H9 (cell line): ENCODE data around the gene ZNF747. TPM values are rescaled to one million over a fixed set of nuclear protein-coding genes. Genes with fewer than 3 reads are reported as not detected.

Source experiments
- DNase-seq: peaks from one replicate; pipeline ENCODE4 v3.0.0-alpha.2; 2017
- H2AFZ ChIP-seq: one replicate; pipeline ENCODE4 v1.6.1; 2013; ENCODE audit warnings: mild to moderate bottlenecking, low read length, control low read depth, moderate library complexity
- H2AK5ac ChIP-seq: 2 replicates; pipeline ENCODE4 v1.6.1; 2013; ENCODE audit warnings: low read length, control low read depth, mixed read lengths; ENCODE audit not compliant: insufficient read length
- H2BK120ac ChIP-seq: one replicate; pipeline ENCODE4 v1.6.1; 2013; ENCODE audit warnings: low read depth, mild to moderate bottlenecking, low read length, control low read depth, inconsistent platforms; ENCODE audit not compliant: poor library complexity, severe bottlenecking
- H2BK12ac ChIP-seq: 2 replicates; pipeline ENCODE4 v1.6.1; 2013; ENCODE audit warnings: low read length, control low read depth, mixed read lengths, low read depth; ENCODE audit not compliant: insufficient read length
- H2BK15ac ChIP-seq: 2 replicates; pipeline ENCODE4 v1.6.1; 2013; ENCODE audit warnings: low read depth, low read length, control low read depth
- H2BK20ac ChIP-seq: one replicate; pipeline ENCODE4 v1.6.1; 2013; ENCODE audit warnings: low read depth, mild to moderate bottlenecking, low read length, control low read depth, inconsistent platforms; ENCODE audit not compliant: poor library complexity, severe bottlenecking
- H2BK5ac ChIP-seq: 2 replicates; pipeline ENCODE4 v1.6.1; 2013; ENCODE audit warnings: low read length, control low read depth, mixed read lengths; ENCODE audit not compliant: insufficient read length
- H3K14ac ChIP-seq: 2 replicates; pipeline ENCODE4 v1.6.1; 2013; ENCODE audit warnings: low read length, control low read depth; ENCODE audit not compliant: insufficient read depth
- H3K18ac ChIP-seq: 2 replicates; pipeline ENCODE4 v1.6.1; 2013; ENCODE audit warnings: low read depth, mild to moderate bottlenecking, mixed read lengths, low read length, control low read depth; ENCODE audit not compliant: insufficient read length
- H3K23ac ChIP-seq: 2 replicates; pipeline ENCODE4 v1.6.1; 2013; ENCODE audit warnings: low read length, control low read depth, mixed read lengths, low read depth; ENCODE audit not compliant: insufficient read length
- H3K23me2 ChIP-seq: 2 replicates; pipeline ENCODE4 v1.6.1; 2013; ENCODE audit warnings: low read depth, mild to moderate bottlenecking, mixed read lengths, low read length, control low read depth; ENCODE audit not compliant: insufficient read length, poor library complexity, severe bottlenecking
- H3K27ac ChIP-seq: 2 replicates; pipeline ENCODE4 v1.5.1; 2013; ENCODE audit warnings: low read length, control low read depth, mixed read lengths, low read depth; ENCODE audit not compliant: insufficient read length
- H3K27me3 ChIP-seq: 2 replicates; pipeline ENCODE4 v1.6.1; 2013; ENCODE audit warnings: low read length, control low read depth, inconsistent platforms; ENCODE audit not compliant: insufficient read depth
- H3K4ac ChIP-seq: 2 replicates; pipeline ENCODE4 v1.6.1; 2013; ENCODE audit warnings: low read depth, mild to moderate bottlenecking, control low read depth, inconsistent platforms, low read length, moderate library complexity
- H3K4me1 ChIP-seq: 2 replicates; pipeline ENCODE4 v1.6.1; 2013; ENCODE audit warnings: low read length, control low read depth, inconsistent platforms; ENCODE audit not compliant: insufficient read depth
- H3K4me2 ChIP-seq: 2 replicates; pipeline ENCODE4 v1.6.1; 2013; ENCODE audit warnings: low read length, control low read depth, mixed read lengths; ENCODE audit not compliant: insufficient read length, insufficient read depth
- H3K56ac ChIP-seq: 2 replicates; pipeline ENCODE4 v1.6.1; 2013; ENCODE audit warnings: low read depth, mild to moderate bottlenecking, mixed read lengths, low read length, control low read depth; ENCODE audit not compliant: insufficient read length
- H3K79me1 ChIP-seq: 2 replicates; pipeline ENCODE4 v1.6.1; 2013; ENCODE audit warnings: low read depth, mild to moderate bottlenecking, moderate library complexity, low read length, control low read depth, inconsistent platforms; ENCODE audit not compliant: insufficient read depth, poor library complexity, severe bottlenecking
- H3K79me2 ChIP-seq: 2 replicates; pipeline ENCODE4 v1.6.1; 2013; ENCODE audit warnings: low read length, control low read depth, inconsistent platforms; ENCODE audit not compliant: insufficient read depth
- H3K9ac ChIP-seq: 2 replicates; pipeline ENCODE4 v1.6.1; 2013; ENCODE audit warnings: low read length, control low read depth, mixed read lengths; ENCODE audit not compliant: insufficient read length; ENCODE audit errors: extremely low read depth
- H3K9me3 ChIP-seq: one replicate; pipeline ENCODE4 v1.6.1; 2013; ENCODE audit warnings: low read depth, low read length, inconsistent platforms; ENCODE audit not compliant: control insufficient read depth
- H3T11ph ChIP-seq: one replicate; pipeline ENCODE4 v1.6.1; 2013; ENCODE audit warnings: mild to moderate bottlenecking, low read length, control low read depth, inconsistent platforms
- H4K20me1 ChIP-seq: one replicate; pipeline ENCODE4 v1.6.1; 2013; ENCODE audit not compliant: control insufficient read depth, insufficient read length, insufficient read depth
- H4K5ac ChIP-seq: 2 replicates; pipeline ENCODE4 v1.6.1; 2013; ENCODE audit warnings: low read depth, mild to moderate bottlenecking, mixed read lengths, low read length, control low read depth; ENCODE audit not compliant: insufficient read length
- H4K8ac ChIP-seq: replicated peaks from 2 replicates; pipeline ENCODE4 v1.6.1; 2013; ENCODE audit warnings: low read length, control low read depth, mixed read lengths, low read depth; ENCODE audit not compliant: insufficient read length
- H4K91ac ChIP-seq: 2 replicates; pipeline ENCODE4 v1.6.1; 2013; ENCODE audit warnings: low read depth, mild to moderate bottlenecking, moderate library complexity, mixed read lengths, low read length, control low read depth; ENCODE audit not compliant: insufficient read length
- H3K27ac Mint-ChIP-seq, 3 experiments: 2 replicates in 2 of 3; 3 replicates in 1 of 3; pipeline ENCODE4 v1.8.0; 2020 to 2021; ENCODE audit warnings: mixed read lengths in 3 of 3, mild to moderate bottlenecking in 1 of 3, moderate library complexity in 1 of 3
- H3K27me3 Mint-ChIP-seq: 2 replicates; pipeline ENCODE4 v1.8.0; 2021; ENCODE audit warnings: low read depth, mild to moderate bottlenecking, moderate library complexity, mixed read lengths
- H3K36me3 Mint-ChIP-seq, 3 experiments: 2 replicates in 2 of 3; 3 replicates in 1 of 3; pipeline ENCODE4 v1.8.0; 2020 to 2021; ENCODE audit warnings: low read depth in 3 of 3, mixed read lengths in 3 of 3; ENCODE audit not compliant: insufficient read depth in 1 of 3
- H3K4me1 Mint-ChIP-seq, 2 experiments: 2 replicates each; pipeline ENCODE4 v1.8.0; 2020; ENCODE audit warnings: mixed read lengths in 2 of 2
- H3K4me3 Mint-ChIP-seq, 2 experiments: 2 replicates in 1 of 2; 3 replicates in 1 of 2; pipeline ENCODE4 v1.8.0; 2020 to 2021; ENCODE audit warnings: mild to moderate bottlenecking in 2 of 2, mixed read lengths in 2 of 2, moderate library complexity in 1 of 2
- H3K9me3 Mint-ChIP-seq, 2 experiments: 2 replicates in 1 of 2; 3 replicates in 1 of 2; pipeline ENCODE4 v1.8.0; 2020; ENCODE audit warnings: mild to moderate bottlenecking in 2 of 2, mixed read lengths in 2 of 2, moderate library complexity in 1 of 2
- WGBS: extraction: QIAGEN DNeasy Blood & Tissue Kit; methylation state at CpG from one replicate; pipeline ENCODE4 v1.1.7; 2013; ENCODE audit warnings: missing lambda C conversion rate, low lambda C conversion rate, mixed read lengths; ENCODE audit not compliant: insufficient read length; ENCODE audit errors: extremely low coverage; 5-methylcytosine and 5-hydroxymethylcytosine counted together
- total RNA-seq: library from RNA; stranded (reverse); gene quantifications from 2 replicates; pipeline ENCODE4 v1.2.1, GENCODE V29; 2021
- TF ChIP-seq, protein P1 (sequence below): fragments of 200-600 bp; sonication (generic); conservative IDR thresholded peaks from 3 replicates; pipeline ENCODE4 v1.8.0; 2021; ENCODE audit warnings: antibody characterized with exemption, mild to moderate bottlenecking

The ZNF747 gene
- total RNA-seq, 1 experiment from 2014 or later, result 18.4 TPM

- Mint-ChIP-seq H3K27ac (peak overlapping the region; percentile 1 to 82 (median 16); a peak in 3 of 7 replicates), H3K4me1 (peaks cover 18 to 33% of the 10 kb centered on the region in 2 experiments)
- no CpG with 5 or more reads among the region's 8 CpGs for WGBS
Observed at GRCh38 chr16:30546115-30546514, 11.5 kb upstream of the ZNF747 start.

More at GRCh38 chr16:30546115-30546514, 11.5 kb upstream of the ZNF747 start:
- no peak overlapping the region for H2BK12ac ChIP-seq
- no peak overlapping the region for H2BK5ac ChIP-seq
- no peak overlapping the region for H4K91ac ChIP-seq
- peaks cover 2 to 8% (median 5%) of the 10 kb centered on the region in 3 experiments; a peak in 4 of 7 replicates for H3K36me3 Mint-ChIP-seq
- no peaks in the 10 kb centered on the region for H3K79me2 ChIP-seq
- DNase-seq, result no peak
- H3K9me3 Mint-ChIP-seq, result peaks cover 0 to 10% of the 10 kb centered on the region in 2 experiments; a peak in 1 of 5 replicates
- H2AK5ac ChIP-seq, result no peak overlapping the region
- H3K27me3 ChIP-seq, result no peaks in the 10 kb centered on the region
- H3K4me1 ChIP-seq, result peaks cover 6% of the 10 kb centered on the region; the same call in 1 of the 2 replicates
- H3K79me1 ChIP-seq, result no peaks in the 10 kb centered on the region
- H2AFZ ChIP-seq, result no peak overlapping the region
- peak overlapping the region in 1 of 2 experiments; percentile 24; a peak in 2 of 5 replicates for H3K4me3 Mint-ChIP-seq
- no peak overlapping the region for H2BK120ac ChIP-seq
- TF ChIP-seq, protein P1, sequence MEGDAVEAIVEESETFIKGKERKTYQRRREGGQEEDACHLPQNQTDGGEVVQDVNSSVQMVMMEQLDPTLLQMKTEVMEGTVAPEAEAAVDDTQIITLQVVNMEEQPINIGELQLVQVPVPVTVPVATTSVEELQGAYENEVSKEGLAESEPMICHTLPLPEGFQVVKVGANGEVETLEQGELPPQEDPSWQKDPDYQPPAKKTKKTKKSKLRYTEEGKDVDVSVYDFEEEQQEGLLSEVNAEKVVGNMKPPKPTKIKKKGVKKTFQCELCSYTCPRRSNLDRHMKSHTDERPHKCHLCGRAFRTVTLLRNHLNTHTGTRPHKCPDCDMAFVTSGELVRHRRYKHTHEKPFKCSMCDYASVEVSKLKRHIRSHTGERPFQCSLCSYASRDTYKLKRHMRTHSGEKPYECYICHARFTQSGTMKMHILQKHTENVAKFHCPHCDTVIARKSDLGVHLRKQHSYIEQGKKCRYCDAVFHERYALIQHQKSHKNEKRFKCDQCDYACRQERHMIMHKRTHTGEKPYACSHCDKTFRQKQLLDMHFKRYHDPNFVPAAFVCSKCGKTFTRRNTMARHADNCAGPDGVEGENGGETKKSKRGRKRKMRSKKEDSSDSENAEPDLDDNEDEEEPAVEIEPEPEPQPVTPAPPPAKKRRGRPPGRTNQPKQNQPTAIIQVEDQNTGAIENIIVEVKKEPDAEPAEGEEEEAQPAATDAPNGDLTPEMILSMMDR, result no peak
- H4K5ac ChIP-seq, result no peak overlapping the region
- no peak overlapping the region for H4K8ac ChIP-seq
- H3K27me3 Mint-ChIP-seq, result peaks cover 4% of the 10 kb centered on the region; the same call in 1 of the 2 replicates
- no peak overlapping the region for H2BK20ac ChIP-seq
- no peaks in the 10 kb centered on the region for H3K23me2 ChIP-seq
- H3T11ph ChIP-seq, result no peak overlapping the region
- no peak overlapping the region for H2BK15ac ChIP-seq
- H3K18ac ChIP-seq, result peak overlapping the region; percentile 46
- H3K56ac ChIP-seq, result no peak overlapping the region
- no peaks in the 10 kb centered on the region for H4K20me1 ChIP-seq
- no peak overlapping the region for H3K4me2 ChIP-seq
- H3K14ac ChIP-seq, result no peak overlapping the region
- H3K4ac ChIP-seq, result no peak overlapping the region
- no peaks in the 10 kb centered on the region for H3K9me3 ChIP-seq
- H3K9ac ChIP-seq, result no peak overlapping the region
- H3K23ac ChIP-seq, result no peak overlapping the region
- H3K27ac ChIP-seq, result no peak overlapping the region
